ENCODE data around the gene AXDND1.
"Not testable (repeated sequence)": the region's sequence is repeated elsewhere in the genome, so short reads cannot be mapped to it uniquely, and the experiment has no call there.

Gene AXDND1

GRCh38 chr1:179365342-179366092 is at the start of gene AXDND1:
Gene AXDND1 (plus strand): TSS chr1:179365971. CDS start chr1:179366510, 539 bp downstream.
- DNase-seq (ENCODE audit: low read depth in 2 of 2), result peak; percentile 80 to 83

- DNase-seq (ENCODE audit: low read depth in 2 of 2), result no peak
Observed at GRCh38 chr1:179318491-179318890, 47.3 kb upstream of the AXDND1 start.

- DNase-seq (ENCODE audit: low read depth in 2 of 2), result no peak
Observed at GRCh38 chr1:179321533-179322216, 44.1 kb upstream of the AXDND1 start.

- no peak for DNase-seq (ENCODE audit: low read depth in 2 of 2)
Observed at GRCh38 chr1:179322557-179322956, 43.2 kb upstream of the AXDND1 start.

- DNase-seq (ENCODE audit: low read depth in 2 of 2), result no peak
Observed at GRCh38 chr1:179323436-179323835, 42.3 kb upstream of the AXDND1 start.

GRCh38 chr1:179325836-179326235 is 39.9 kb upstream of the AXDND1 start:
- DNase-seq (ENCODE audit: low read depth in 2 of 2), result no peak

GRCh38 chr1:179326746-179327145 is 39.0 kb upstream of the AXDND1 start:
- DNase-seq (ENCODE audit: low read depth in 2 of 2), result no peak

- no peak for DNase-seq (ENCODE audit: low read depth in 2 of 2)
Observed at GRCh38 chr1:179327196-179327595, 38.6 kb upstream of the AXDND1 start.

GRCh38 chr1:179327679-179328078 is 38.1 kb upstream of the AXDND1 start:
- no peak for DNase-seq (ENCODE audit: low read depth in 2 of 2)

- no peak for DNase-seq (ENCODE audit: low read depth in 2 of 2)
Observed at GRCh38 chr1:179329862-179330261, 35.9 kb upstream of the AXDND1 start.

- DNase-seq (ENCODE audit: low read depth in 2 of 2), result no peak
Observed at GRCh38 chr1:179334440-179334839, 31.3 kb upstream of the AXDND1 start.

- DNase-seq (ENCODE audit: low read depth in 2 of 2), result no peak
Observed at GRCh38 chr1:179337288-179337687, 28.5 kb upstream of the AXDND1 start.

- no peak for DNase-seq (ENCODE audit: low read depth in 2 of 2)
Observed at GRCh38 chr1:179337942-179338560, 27.7 kb upstream of the AXDND1 start.

GRCh38 chr1:179340918-179341317 is 24.9 kb upstream of the AXDND1 start:
- DNase-seq (ENCODE audit: low read depth in 2 of 2), result no peak

- no peak for DNase-seq (ENCODE audit: low read depth in 2 of 2)
Observed at GRCh38 chr1:179341943-179342547, 23.7 kb upstream of the AXDND1 start.

- DNase-seq (ENCODE audit: low read depth in 2 of 2), result no peak
Observed at GRCh38 chr1:179342740-179343404, 22.9 kb upstream of the AXDND1 start.

- DNase-seq (ENCODE audit: low read depth in 2 of 2), result no peak
Observed at GRCh38 chr1:179351281-179351680, 14.5 kb upstream of the AXDND1 start.

GRCh38 chr1:179352236-179352635 is 13.5 kb upstream of the AXDND1 start:
- no peak for DNase-seq (ENCODE audit: low read depth in 2 of 2)

GRCh38 chr1:179353546-179353945 is 12.2 kb upstream of the AXDND1 start:
- no peak for DNase-seq (ENCODE audit: low read depth in 2 of 2)

- DNase-seq (ENCODE audit: low read depth in 2 of 2), result not testable (repeated sequence)
Observed at GRCh38 chr1:179361631-179362030, 4.1 kb upstream of the AXDND1 start.

GRCh38 chr1:179366093-179366800 is 476 bp downstream of the AXDND1 start:
- DNase-seq (ENCODE audit: low read depth in 2 of 2), result no peak

All from stimulated activated CD4-positive, alpha-beta T cell treated with anti-CD3 and anti-CD28 coated beads, Interleukin-15, amount 100 ng/mL, for 48 hours (primary cell).